ENCODE data around the gene NTN1.
"Not testable (repeated sequence)": the region's sequence is repeated elsewhere in the genome, so short reads cannot be mapped to it uniquely, and the experiment has no call there.

NTN1 gene

DNA sequence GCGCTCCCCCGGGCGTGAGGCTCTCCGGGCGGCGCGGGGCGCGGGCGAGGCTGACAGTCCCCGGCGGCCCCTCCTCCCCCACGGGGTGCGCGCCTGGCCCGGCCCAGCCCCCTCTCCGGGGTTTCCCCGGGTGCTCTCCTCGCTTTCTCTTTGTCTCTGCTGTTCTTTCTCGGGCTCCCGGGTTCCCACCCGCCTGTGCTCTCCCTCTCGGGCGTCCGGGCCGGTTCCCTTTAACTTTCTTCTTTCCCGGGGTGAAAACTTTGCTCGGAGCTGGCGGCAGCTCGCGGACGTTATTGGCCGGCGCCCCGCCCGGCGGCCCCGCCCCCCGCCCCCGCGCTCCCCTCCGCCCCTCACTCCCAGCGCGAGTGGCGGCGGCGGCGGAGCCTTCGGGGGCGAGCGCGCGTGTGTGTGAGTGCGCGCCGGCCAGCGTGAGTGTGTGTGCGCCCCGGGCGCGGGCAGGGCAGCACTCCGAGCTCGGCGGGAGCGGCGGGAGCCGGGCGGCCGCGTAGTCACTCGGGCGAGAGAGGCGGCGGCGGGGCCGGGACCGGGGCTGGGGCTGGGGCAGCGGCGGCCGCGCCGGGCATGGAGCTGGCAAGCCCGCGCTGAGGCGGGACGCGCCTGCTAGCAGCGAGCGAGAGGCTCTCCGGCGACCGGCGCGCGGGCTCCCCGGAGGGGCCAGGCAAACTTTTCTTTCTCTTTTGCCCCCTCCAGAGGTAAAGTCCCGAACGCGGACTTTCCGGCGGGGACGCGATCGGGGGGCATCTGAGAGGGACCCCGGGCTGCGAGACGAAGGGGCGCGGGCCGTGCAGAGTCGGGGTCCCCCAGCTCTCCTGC lies at the start of gene NTN1:
NTN1 (plus strand) TSS at position 353 of the 834 bp plus-strand sequence. CDS start 864 bp downstream, outside the sequence.
- peak in 19 of 58 donors; percentile 3 to 47 (median 33) for DNase-seq

DNA sequence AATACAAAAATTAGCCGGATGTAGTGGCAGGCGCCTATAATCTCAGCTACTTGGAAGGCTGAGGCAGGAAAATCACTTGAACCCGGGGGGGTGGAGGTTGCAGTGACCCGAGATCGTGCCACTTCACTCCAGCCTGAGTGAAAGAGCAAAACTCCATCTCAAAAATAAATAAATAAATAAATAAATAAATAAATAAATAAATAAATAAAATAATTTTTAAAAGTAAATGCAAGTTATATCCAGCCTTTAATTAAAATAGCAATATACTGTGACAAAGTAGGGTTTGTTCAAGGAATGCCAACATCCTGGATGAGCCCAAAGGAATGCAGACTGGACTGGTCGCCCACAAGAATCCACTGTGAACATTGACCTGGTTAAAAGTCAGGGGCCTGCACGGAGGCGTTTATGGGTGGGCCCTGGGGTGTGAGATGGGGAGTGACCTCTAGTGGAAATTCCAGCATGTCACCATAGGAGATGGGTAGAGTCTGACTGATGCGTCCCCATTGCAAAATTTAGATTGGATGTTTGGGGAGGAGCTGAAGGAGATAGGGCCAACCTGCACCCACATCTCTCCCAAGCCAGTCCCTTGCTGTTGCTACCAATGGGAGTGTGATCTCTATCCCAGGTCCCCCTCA lies 46.1 kb upstream of the NTN1 start:
- DNase-seq, result no peak

DNA sequence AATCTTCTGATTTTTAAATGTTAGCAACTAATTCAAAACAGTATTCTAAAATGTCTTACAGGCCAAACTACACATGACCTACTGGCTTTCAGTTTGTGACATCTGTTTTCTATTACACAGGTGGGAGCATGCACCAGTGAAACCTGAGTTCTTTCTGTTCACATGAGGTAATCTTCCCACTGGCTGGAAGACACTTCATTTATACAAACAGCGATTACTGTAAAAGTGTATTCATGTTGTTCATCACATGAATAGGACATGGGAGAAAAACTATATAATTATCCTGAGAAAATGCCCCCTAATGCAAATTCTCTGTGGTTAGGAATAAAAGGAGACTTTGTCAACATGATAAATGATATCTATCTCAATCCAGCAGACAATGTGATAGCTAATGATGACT lies 44.7 kb upstream of the NTN1 start:
- DNase-seq, result no peak

DNA sequence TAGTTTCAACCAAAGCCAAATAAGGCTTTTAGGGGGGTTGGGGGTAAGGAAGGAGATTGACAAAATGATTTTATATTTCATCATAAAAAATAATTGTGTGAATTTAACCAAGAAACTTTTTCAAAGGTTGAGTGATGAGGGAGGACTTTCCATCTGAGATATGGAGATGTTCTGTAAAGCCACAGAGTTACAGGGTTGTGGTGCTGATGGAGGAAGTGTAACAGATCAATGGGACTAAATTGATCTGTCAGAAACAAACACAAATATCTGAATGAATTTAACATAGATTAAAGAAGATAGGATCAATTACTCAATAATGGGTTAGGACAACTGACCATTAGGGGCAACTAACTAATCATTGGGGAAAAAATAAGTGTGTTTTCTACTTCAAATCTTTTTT lies 41.6 kb upstream of the NTN1 start:
- no peak for DNase-seq

DNA sequence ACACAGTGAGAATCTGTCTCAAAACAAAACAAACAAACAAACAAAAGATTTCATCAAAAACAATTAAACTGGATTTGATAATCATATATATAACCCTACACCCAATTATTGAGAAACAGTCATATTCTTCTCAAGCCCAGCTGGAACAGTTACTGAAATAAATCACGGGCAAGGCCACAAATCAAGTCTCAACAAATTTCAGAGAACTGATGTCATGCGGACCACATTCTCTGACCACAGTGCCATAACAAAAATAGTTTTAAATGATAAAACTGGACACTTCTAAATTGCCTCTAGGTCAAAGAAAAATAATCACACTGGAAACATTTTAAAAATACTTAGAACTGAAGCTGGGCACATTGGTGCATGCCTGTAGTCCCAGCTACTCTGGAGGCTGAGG lies 39.9 kb upstream of the NTN1 start:
- DNase-seq, result no peak

DNA sequence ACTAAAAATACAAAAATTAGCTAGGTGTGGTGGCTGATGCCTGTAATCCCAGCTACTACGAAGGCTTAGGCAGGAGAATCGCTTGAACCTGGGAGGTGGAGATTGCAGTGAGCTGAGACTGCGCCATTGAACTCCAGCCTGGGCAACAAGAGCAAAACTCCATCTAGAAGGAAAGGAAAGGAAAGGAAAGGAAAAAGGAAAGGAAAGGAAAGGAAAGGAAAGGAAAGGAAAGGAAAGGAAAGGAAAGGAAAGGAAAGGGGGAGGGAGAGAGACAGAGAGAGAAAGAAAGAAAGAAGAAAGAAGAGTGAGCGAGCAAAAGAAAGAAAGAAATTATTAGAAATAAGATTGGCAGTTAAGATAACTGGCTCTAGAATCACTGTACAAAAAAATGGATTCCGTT lies 37.1 kb upstream of the NTN1 start:
- DNase-seq, result not testable (repeated sequence)

DNA sequence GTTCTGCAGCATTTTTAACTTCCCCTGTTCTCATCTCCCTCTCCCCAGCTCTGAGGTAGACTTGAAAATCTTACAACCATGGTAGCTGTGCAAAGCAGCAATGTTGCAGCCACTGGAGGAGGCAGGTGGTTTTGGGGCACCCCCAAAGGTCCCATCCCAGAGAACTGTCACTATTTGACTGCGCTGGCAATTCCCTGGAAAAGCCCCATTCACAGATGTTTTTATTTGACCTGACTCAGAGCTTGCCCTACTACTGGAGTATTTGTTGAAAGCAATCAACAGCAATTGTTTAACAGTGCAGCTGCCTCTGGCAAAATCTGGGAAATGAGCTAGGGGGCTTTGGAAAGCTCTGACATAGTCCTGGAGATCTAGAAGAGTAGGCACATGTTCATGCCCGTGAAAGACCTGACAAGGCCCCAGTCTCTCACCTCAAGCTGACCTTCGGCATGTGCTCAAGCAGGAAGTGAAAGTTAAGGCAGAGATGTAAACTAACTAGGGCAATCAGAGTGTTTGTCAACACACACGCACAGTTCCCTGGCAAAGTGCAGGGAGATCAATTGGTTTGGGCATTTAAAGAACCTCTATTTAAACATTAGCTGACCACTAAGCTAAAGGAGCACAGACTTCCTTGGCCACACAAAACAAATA lies 36.1 kb upstream of the NTN1 start:
- no peak for DNase-seq

DNA sequence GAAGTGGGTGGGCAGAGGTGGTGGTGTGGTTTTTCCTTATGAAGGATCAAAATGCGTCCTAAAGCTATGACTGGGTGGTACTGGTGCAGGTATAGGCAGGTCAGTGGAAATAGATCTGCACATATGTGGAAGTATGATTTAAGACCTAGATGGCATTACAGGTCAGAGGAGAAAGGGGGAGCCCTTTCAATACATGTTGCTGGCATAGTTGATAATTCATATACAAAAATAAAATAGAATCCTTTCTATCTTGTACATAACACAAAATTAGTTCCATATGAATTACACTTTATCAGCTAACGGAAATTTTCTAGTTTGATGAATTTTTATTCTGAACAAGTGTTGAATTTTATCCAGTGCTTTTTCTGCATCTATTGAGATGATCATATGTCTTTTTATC lies 35.0 kb upstream of the NTN1 start:
- DNase-seq, result no peak

DNA sequence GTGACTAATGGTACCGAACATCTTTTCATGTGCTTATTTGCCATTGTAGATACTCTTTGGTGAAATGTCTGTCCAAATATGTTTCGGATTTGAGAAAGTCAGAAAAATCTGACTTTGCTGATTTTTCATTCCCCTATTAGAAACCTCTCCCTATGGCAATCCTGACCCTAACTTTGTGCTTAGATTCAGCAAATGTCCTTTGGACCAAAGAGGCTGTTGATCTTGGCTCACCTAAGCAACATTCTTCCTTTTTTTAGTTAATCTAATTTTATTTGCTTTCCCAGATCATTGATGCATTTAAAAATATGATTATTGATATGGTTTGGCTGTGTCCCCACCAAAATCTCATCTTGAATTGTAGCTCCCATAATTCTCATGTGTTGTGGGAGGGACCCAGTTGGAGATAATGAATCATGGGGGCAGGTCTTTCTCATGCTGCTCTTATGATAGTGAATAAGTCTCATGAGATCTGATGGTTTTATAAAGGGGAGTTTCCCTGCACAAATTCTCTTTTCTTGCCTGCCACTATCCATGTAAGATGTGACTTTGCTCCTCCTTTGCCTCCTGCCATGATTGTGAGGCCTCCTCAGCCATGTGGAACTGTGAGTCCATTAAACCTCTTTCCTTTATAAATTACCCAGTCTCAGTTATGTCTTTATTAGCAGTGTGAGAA lies 32.9 kb upstream of the NTN1 start:
- DNase-seq, result not testable (repeated sequence)

DNA sequence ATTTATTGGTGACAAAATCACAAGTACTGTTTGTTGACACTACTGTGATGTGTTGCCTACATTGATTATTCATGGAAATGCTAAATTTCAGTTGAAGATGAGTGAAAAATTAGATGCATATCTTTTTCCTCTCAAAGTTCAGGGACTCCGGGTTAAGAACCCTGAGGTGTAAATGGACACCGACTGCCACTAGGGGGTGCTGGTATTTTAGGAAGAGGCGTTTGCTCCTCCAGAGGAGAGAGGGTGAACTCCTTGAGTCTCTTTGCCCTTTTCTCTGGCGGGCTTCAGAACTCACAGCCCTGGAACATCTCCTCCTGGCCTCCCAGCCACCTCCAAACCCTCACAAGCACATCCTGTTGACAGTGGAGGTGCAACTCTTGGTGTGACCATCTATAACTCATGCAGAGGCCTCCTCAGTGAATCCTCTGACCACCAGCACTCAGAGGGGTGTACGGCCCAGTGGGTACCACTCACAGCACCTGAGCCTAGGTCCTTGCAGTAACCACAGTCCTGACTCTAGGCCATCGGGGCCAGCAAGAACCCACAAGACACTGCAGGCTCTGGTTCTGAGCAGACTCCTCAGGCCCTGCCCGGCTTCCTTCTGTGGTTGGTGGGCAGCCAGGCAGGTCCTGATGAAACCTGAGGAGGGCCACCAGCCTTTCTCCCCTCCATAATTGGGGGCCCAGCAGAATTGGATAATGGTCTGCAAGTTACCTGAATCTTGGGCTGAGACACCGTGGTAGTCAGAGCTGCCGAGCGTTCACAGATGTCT lies 29.6 kb upstream of the NTN1 start:
- DNase-seq, result peak in 30 of 58 donors; percentile 2 to 69 (median 20)

DNA sequence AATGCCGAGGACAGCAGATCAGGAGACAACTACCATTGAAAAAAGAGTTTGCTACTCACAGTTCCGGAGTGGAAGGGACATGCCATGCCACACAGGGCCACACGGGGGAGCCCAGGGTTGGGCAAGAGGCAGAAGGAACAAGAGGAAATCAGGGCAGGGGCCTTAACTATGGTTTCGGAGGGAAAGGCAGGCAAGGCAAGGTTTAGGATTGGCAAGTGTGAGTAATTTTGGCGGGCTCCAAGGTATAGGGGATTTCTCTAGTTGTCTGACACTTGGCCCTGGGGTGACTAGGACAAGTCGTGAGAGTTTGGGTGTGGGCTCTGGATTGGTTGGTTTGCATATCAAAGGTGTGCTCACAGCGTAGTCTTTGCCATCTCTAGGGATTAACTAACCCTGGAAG lies 27.0 kb upstream of the NTN1 start:
- DNase-seq, result peak in 31 of 58 donors; percentile 2 to 82 (median 27)

DNA sequence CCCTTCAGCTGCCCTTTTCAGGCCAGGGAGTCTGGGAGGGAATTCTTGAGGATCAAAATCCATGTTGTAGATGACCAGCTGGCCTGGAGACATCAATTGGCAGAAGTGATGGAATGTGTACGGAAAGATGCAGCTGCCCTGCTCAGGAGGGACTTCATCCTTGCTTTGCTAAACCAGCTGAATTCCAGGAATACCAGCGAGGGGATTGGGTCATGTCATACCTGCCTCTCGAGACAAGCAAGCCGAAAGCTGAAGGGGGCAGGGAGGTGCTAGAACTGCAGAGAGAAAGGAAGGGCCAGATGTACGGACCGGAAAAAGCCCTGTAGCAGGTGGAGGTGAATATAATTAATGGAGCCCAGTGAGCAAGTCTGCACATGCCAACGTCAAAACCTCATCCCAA lies 25.6 kb upstream of the NTN1 start:
- no peak for DNase-seq

DNA sequence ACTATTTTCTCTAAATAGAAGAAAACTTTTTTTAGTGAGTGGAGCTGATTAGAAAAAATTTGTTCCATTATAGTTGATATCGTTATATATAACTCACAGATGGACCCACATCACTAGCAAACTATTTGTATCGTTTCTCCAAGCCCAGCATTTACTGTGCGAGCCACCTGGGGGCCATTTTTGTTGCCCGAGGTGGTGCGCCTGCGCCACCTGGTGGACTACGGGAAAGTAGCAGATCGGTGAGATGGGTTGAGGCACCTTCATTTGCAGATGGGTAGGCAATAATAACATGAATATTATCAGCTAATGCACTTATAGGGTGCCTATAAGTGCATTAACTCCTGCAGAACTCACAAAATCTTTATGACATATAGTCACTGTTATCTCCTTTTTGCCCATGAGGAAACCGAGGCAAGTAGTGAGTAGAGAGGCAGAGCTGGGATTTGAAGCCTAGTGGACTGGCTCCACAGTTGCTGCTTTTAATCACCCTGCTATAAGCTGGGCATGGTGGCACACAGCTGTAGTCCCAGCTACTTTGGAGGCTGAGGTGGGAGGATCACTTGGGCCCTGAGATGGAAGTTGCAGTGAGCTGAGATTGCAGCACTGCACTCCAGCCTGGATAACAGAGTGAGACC lies 23.2 kb upstream of the NTN1 start:
- DNase-seq, result peak in 6 of 58 donors; percentile 3 to 40 (median 8)

DNA sequence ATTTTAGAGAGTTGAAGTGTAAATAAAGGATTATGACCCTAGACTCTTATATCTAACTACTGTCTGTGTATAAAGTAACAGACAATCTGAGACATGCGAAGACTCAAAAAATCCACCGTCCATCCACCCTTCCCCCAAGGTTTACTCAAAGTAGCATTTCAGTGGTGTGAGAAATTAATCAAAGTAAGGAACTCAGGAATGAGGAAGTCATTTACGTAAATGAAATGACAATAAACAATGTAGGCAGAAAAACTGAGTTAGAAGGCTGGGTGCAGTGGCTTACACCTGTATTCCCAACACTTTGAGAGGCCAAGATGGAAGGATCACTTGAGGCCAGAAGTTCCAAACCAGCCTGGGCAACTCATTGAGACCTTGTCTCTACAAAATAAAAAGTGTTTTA lies 19.8 kb upstream of the NTN1 start:
- no peak for DNase-seq

DNA sequence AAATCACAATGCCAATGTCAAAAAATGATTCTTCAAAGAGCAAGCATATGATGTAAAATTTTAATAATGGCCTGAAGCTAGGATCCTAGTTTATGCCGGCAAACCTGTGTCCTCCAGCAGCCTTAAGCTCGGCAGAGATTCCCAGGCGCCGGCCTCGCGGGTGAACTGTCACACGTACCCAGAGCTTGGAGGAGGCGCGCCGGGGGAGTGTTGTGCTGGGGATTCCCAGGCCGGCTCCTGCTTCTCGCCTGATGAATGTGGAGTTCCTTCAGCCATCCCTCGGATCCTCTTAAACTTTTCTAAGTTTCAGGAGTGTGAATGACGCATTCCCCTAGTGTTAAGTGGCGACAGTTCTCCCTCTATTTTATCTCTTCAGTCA lies 19.1 kb upstream of the NTN1 start:
- DNase-seq, result no peak

DNA sequence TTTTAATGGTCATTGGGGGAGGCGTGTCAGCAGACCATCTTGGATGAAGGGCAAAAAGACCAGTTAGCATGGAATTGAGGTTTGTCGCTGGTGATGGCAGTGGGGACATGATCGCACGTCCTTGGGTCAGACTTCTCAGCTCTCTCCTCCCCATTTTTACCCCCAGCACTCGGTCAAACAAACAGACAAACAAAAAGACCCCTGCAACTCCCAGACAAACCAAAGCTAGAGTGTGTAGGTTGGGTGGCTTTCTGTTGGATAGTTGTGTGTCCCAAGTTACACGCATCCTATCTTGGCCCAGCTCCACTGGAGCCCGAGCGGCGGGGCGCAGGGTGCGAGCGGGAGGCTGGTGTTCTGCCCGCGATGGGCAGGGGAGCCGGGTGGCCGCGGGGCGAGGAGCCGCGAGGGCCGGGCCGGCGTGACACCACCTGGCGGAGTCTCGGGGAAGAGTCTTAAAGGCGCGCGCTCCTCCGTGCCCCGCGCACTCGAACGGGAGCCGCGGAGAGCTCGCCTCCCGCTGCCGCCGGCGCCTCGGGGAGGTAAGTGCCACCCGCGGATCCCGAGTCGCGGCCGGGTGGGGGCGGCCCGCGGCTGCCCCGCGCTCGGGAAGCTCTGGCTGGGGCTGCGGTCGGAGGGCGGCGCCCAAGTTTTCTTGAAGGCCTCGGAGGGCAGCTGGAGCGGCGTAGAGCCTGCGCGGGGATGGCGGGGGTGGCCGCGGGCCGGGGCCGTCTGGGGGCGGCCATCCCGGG lies 18.5 kb upstream of the NTN1 start:
- DNase-seq, result peak in 2 of 58 donors; percentile 4 to 17

DNA sequence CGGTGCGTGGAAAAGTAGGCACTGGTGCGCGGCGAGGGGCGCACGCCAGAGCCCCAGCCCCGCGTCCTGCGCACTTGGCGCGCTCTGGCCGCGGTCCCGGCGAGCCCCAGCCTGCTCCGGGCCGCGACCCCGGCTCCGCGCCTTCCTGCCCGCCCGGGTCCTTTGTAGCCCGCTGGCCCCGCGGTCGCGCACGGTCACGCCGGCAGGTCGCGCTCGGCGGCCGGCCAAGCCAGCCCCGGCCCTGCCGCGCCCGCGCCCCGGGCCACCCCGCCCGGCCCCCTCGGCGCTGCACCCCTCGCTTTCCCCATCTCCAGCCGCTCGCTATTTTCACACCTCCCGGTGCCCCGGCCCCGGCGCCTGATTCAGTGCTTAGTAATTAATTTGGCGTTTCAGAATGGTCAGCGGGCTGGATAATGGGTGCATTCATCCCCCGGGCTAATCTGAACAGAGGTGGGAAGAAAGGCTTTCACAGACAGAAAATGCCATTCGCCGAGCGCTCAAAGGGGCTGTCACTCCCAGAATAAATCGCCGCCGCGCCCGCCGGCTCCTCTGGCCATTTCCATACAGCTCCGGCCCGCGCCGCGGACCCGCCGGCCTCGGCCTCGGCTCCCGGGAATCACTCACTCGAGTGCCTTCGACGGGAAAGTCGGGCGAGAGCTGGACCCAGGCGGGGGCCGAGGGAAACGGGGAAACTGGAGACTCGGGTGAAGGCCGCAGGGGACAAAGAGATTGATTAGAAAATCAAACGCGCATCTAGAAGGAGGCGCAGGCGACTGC lies 17.8 kb upstream of the NTN1 start:
- DNase-seq, result peak in 2 of 58 donors; percentile 1 to 10

DNA sequence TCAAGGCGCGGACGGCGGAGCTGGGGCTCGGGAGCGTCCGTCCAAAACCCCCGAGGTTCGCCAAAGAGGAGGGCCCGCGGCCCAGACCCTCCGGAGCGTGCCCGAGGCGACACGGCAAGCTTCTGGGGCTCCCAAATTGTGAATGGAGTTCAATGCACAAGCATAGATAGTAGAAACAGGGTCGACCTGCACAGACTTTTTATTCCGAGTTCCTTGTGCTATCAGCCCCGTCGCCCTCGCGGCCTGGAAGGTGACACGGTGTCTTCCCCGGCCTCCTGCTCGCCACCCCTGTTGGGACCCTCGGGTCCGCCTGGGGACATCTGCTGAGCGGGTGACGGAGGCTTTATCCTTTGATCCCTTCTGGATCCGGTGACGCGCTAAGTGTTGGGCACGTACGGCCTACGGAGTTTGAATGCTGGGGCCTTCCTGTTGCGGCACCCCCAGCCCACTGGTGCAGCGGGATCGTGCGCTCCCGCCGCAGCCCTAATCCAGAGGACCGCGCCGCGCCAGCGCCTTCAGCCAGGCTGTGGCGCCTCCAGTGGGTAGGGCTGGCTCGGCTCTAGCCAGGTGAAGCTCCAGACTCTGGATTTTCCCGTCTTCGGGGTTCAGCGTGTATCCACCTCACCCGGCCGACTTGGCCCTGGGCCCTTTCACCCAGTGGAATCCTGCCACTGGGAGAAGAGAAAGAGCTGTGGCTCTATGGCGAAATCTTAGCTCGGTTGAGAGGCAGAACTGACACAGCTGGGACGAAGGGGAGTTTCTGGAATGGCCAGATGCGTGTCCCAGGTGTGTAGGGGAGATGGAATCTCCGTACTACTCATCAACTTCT lies 17.0 kb upstream of the NTN1 start:
- DNase-seq, result no peak

Measured in anterior cingulate cortex (tissue), 58 donors.